ENCODE results near the gene SETDB2.

Gene SETDB2

GRCh38 chr13:49530457-49530856, 86.4 kb downstream of the SETDB2 start:
- DNase-seq (ENCODE audit: low read depth) = no peak

DNA sequence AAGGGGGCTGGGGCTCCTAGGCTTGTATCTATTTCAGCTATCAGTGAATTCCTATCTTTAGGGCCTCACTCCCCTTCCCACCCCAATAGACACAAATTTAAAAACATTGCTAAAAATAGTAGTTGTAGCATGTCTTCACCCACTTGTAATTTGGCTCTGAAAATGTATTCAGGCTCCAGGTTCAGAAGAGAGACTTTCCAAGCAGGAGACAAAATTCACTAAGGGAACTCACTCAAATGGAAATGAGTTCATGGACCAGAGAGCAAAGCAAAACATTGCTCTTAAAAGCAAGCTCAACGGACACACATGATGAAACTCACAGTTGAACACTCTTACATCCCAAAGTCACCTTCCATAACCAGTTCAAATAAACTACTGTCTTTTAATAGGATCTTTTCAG, 88.5 kb downstream of the SETDB2 start:
- DNase-seq (ENCODE audit: low read depth) = no peak

DNA sequence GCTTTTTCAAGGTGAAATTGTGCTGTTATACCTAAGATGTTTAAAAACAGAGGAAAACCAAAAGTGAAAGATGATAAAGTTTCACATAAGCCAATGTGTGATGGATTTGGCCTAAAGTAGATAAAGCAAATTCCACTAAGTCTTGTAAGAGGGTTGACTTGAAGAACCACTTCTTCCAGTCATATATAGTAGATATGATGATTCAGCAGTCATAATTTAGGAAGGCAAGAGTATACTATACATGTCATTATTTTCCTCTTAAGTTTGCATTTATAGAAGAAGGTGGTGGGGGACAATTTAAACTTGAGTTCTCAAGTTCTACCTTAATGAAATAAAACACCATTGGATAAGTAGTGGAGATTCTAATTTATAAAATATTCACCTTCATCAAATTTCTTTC, 88.9 kb downstream of the SETDB2 start:
- no peak for DNase-seq (ENCODE audit: low read depth)

- no peak for DNase-seq (ENCODE audit: low read depth)
These were observed 89.7 kb downstream of the SETDB2 start for GRCh38 chr13:49533591-49534269.

DNA sequence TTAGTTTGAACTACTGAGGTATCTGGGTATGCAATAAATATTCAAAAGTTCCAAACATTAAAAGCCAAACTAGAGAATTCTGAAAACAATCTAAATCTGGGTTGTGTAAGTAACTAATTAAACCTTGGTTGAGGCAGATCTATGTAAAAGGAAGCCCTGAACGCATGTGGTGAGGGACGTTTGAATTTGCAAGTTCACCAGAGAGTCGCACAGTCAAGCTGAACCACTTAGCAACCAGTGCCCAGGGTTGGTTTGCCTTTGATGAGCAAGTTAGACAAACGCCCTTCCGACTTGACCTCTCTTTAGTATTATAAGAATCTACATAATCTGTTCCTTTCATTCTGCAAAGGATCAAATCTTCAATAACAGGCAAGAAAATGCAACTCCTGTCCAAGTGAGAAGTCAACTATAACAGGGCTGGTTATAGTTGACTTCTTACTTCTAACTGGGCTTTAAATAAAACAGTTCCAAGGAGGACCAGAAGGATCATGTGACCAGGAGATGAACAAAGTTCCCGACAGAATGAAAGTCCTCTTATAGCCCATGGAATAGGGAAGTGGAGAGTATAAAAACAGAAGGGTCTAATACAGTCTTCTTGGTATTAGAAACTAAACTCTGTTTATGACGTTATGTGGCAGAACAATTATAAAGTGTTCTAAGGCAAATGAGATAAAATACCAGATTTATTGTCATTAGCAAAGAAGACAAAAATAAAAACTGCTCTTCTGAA, 92.2 kb downstream of the SETDB2 start:
- DNase-seq (ENCODE audit: low read depth) = no peak

DNA sequence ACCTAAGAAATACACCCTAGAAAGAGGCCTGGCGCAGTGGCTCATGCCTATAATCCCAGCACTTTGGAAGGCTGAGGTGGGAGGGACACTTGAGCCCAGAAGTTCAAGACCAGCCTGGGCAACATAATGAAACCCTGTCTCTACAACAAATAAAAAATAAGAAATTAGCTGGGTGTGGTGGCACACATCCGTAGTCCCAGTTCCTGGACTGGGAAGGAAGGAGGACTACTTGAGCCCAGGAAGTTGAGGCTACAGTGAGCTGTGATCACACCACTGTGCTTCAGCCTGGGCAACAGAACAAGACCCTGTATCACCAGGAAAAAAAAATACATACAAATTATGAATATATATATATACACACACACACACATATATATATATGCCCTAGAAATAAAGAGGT, 94.3 kb downstream of the SETDB2 start:
- no peak for DNase-seq (ENCODE audit: low read depth)

- DNase-seq (ENCODE audit: low read depth) = no peak
These were observed 95.2 kb downstream of the SETDB2 start for GRCh38 chr13:49539313-49539712.

GRCh38 chr13:49539746-49540145, 95.7 kb downstream of the SETDB2 start:
- DNase-seq (ENCODE audit: low read depth) = no peak

DNA sequence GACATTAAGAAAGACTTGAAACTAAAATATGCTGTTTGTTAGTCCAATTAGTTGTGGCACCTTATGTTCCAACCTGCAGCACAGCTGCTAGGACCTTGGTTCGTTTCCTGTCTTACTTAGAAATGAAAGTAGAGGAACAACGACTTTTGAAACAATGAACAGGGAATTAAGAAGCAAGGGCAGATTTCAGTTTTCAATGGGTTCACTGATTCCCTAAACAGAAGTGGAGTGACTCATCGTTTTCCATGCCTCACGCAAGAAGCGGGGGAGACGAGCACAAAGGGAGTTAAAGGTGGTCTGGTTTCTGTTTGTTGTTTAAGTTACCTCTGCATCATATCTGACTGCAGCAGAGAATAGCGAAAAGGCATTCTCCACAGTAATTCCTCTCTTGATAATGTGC, 96.5 kb downstream of the SETDB2 start:
- no peak for DNase-seq (ENCODE audit: low read depth)

DNA sequence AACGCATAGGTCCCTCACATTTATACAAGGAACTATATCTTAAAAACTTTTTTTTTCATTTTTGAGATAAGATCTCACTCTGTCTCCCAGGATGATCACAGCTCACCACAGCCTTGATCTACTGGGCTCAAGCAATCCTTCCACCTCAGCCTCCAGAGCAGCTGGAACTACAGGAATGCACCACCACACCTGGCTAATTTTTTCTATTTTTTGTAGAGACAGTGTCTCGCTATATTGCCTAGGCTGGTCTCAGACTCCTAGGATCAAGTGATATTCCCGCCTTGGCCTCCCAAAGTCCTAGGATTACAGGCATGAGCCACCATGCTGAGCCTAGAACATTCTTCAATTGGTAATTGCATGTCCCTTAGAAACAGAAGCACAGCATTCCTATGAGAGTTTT, 99.6 kb downstream of the SETDB2 start:
- no peak for DNase-seq (ENCODE audit: low read depth)
